Erythroblast (primary cell): ENCODE data around the gene TTLL9.

Source experiments
- GATA1 ChIP-seq: IDR thresholded peaks from 2 replicates; pipeline ENCODE4 v1.6.1; 2011; ENCODE audit warnings: low read depth, mild to moderate bottlenecking, control low read depth, low read length, moderate library complexity
- POLR2A ChIP-seq: IDR thresholded peaks from 2 replicates; pipeline ENCODE4 v1.6.1; 2011; ENCODE audit warnings: mild to moderate bottlenecking, low read length

GRCh38 chr20:31831211-31831610 lies 39.2 kb upstream of the TTLL9 start:
- TF ChIP-seq POLR2A (no peak), GATA1 (no peak)
